Large intestine (tissue), 3 donors: ENCODE results near the gene GSG1L. TPM values are rescaled to one million over a fixed set of nuclear protein-coding genes. Genes with fewer than 3 reads are reported as not detected.

Experiments used
- DNase-seq, 2 donors: peaks; one replicate each; pipeline versions ENCODE4 v3.0.0 to v3.0.0-alpha.2; 2013
- H3K27ac ChIP-seq: one replicate; pipeline ENCODE4 v1.5.1; 2013; ENCODE audit warnings: low read length
- H3K27me3 ChIP-seq: 2 replicates; pipeline ENCODE4 v1.6.1; 2013; ENCODE audit warnings: low read length; ENCODE audit not compliant: control insufficient read depth, insufficient read depth
- H3K36me3 ChIP-seq: 2 replicates; pipeline ENCODE4 v1.6.1; 2013; ENCODE audit warnings: low read length; ENCODE audit not compliant: control insufficient read depth, insufficient read depth
- H3K4me1 ChIP-seq: one replicate; pipeline ENCODE4 v1.6.1; 2013; ENCODE audit warnings: low read length; ENCODE audit not compliant: control insufficient read depth, insufficient read depth
- H3K4me3 ChIP-seq: one replicate; pipeline ENCODE4 v1.5.1; 2013; ENCODE audit warnings: low read length
- H3K9me3 ChIP-seq: one replicate; pipeline ENCODE4 v1.6.1; 2013; ENCODE audit warnings: mild to moderate bottlenecking, low read depth, low read length, moderate library complexity; ENCODE audit not compliant: control insufficient read depth
- WGBS: methylation state at CpG from one replicate; pipeline ENCODE4 v1.1.5; 2013; ENCODE audit warnings: low lambda C conversion rate; ENCODE audit not compliant: insufficient coverage; 5-methylcytosine and 5-hydroxymethylcytosine counted together
- polyA plus RNA-seq: library from polyadenylated mRNA; unstranded; fragments of 120-200 nt; gene quantifications from one replicate; pipeline ENCODE4 v1.2.1, GENCODE V29; 2013

The GSG1L gene
- polyA plus RNA-seq, 1 donor: 1.2 TPM

DNA sequence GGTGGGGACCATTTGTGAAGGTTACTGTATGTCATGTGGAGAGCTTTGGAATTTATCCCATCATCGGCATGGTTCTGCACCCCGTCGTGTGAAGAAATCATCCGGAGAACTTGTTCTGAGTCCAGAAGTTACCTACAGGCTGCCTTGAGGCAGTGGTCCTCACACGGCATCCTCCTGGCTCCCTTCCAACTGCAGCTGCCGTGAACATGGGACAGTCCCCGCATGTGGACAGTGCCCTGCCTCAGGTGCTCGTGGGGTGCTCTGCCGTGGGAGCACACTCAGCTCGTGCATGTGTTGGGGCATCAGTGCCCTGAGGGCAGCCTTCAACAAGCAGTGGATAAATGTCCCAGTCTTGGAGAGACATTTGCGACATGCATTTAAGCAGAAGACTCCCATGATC, 324.9 kb downstream of the GSG1L start:
- WGBS: no CpG with 5 or more reads among the region's 11 CpGs
- Histone ChIP-seq H3K27ac (no peak overlapping the region), H3K4me3 (no peak overlapping the region), H3K36me3 (peaks cover 15% of the 10 kb centered on the region), H3K27me3 (no peaks in the 10 kb centered on the region), H3K4me1 (no peaks in the 10 kb centered on the region), H3K9me3 (no peaks in the 10 kb centered on the region)
- DNase-seq: no peak

Other genes with a start within 250 kb of the GSG1L start
- 63.4 TPM for gene XPO6, start 148.3 kb upstream of the GSG1L start, polyA plus RNA-seq
- 3.2 TPM for gene SBK1, start 228.8 kb upstream of the GSG1L start, polyA plus RNA-seq